Trophoblast cell (in vitro differentiated cells and primary cell): Measurements from ENCODE around the gene OBSCN.

Experiments used
- DNase-seq, 2 donors: peaks; one replicate each; pipeline ENCODE4 v3.0.0-alpha.2; 2016
- H2AFZ ChIP-seq: 2 replicates; pipeline ENCODE4 v1.6.1; 2013; ENCODE audit warnings: low read length, moderate library complexity, mild to moderate bottlenecking; ENCODE audit not compliant: insufficient read depth, poor library complexity
- H2AK5ac ChIP-seq: 2 replicates; pipeline ENCODE4 v1.6.1; 2013; ENCODE audit warnings: mild to moderate bottlenecking, low read length
- H2BK120ac ChIP-seq: 2 replicates; pipeline ENCODE4 v1.6.1; 2013; ENCODE audit warnings: low read length, mild to moderate bottlenecking, moderate library complexity; ENCODE audit not compliant: insufficient read depth, poor library complexity
- H2BK12ac ChIP-seq: 2 replicates; pipeline ENCODE4 v1.6.1; 2013; ENCODE audit warnings: mild to moderate bottlenecking, low read length, moderate library complexity
- H2BK5ac ChIP-seq: 2 replicates; pipeline ENCODE4 v1.6.1; 2013; ENCODE audit warnings: low read length, low read depth, moderate library complexity, mild to moderate bottlenecking; ENCODE audit not compliant: poor library complexity
- H3K14ac ChIP-seq: 2 replicates; pipeline ENCODE4 v1.6.1; 2013; ENCODE audit warnings: mild to moderate bottlenecking, low read length
- H3K18ac ChIP-seq: 2 replicates; pipeline ENCODE4 v1.6.1; 2013; ENCODE audit warnings: mild to moderate bottlenecking, low read length
- H3K23ac ChIP-seq: 2 replicates; pipeline ENCODE4 v1.6.1; 2013; ENCODE audit warnings: low read length
- H3K27ac ChIP-seq: 2 replicates; pipeline ENCODE4 v1.5.1; 2013; ENCODE audit warnings: low read depth, mild to moderate bottlenecking, inconsistent platforms, low read length, moderate library complexity
- H3K27me3 ChIP-seq: 2 replicates; pipeline ENCODE4 v1.6.1; 2013; ENCODE audit warnings: inconsistent platforms, mild to moderate bottlenecking, low read length, moderate library complexity; ENCODE audit not compliant: insufficient read depth
- H3K36me3 ChIP-seq, 2 experiments: 1 replicate in 1 of 2; 2 replicates in 1 of 2; pipeline ENCODE4 v1.6.1; 2013; ENCODE audit warnings: low read length in 2 of 2, mild to moderate bottlenecking in 2 of 2, moderate library complexity in 1 of 2; ENCODE audit not compliant: insufficient read depth in 2 of 2, control insufficient read depth in 1 of 2
- H3K4ac ChIP-seq: 2 replicates; pipeline ENCODE4 v1.6.1; 2013; ENCODE audit warnings: low read depth, mild to moderate bottlenecking, low read length, moderate library complexity
- H3K4me1 ChIP-seq, 2 experiments: 1 replicate in 1 of 2; 2 replicates in 1 of 2; pipeline ENCODE4 v1.6.1; 2013; ENCODE audit warnings: low read length in 2 of 2, mild to moderate bottlenecking in 2 of 2, moderate library complexity in 1 of 2; ENCODE audit not compliant: insufficient read depth in 2 of 2, control insufficient read depth in 1 of 2
- H3K4me2 ChIP-seq: 2 replicates; pipeline ENCODE4 v1.6.1; 2013; ENCODE audit warnings: inconsistent platforms, mild to moderate bottlenecking, low read length, moderate library complexity
- H3K4me3 ChIP-seq: 2 replicates; pipeline ENCODE4 v1.5.1; 2013; ENCODE audit warnings: mild to moderate bottlenecking, low read depth, low read length, inconsistent platforms
- H3K79me1 ChIP-seq: one replicate; pipeline ENCODE4 v1.6.1; 2013; ENCODE audit warnings: low read length
- H3K79me2 ChIP-seq: 2 replicates; pipeline ENCODE4 v1.6.1; 2013; ENCODE audit warnings: low read length, mild to moderate bottlenecking; ENCODE audit not compliant: control insufficient read depth, insufficient read depth, poor library complexity
- H3K9ac ChIP-seq: 2 replicates; pipeline ENCODE4 v1.6.1; 2013; ENCODE audit warnings: mild to moderate bottlenecking, low read length
- H3K9me3 ChIP-seq: 2 replicates; pipeline ENCODE4 v1.6.1; 2013; ENCODE audit warnings: low read depth, mild to moderate bottlenecking, control low read depth, inconsistent platforms, low read length; ENCODE audit not compliant: insufficient read depth
- H4K12ac ChIP-seq: 2 replicates; pipeline ENCODE4 v1.6.1; 2013; ENCODE audit warnings: low read depth, mild to moderate bottlenecking, low read length, moderate library complexity
- H4K8ac ChIP-seq: 2 replicates; pipeline ENCODE4 v1.6.1; 2013; ENCODE audit warnings: low read depth, mild to moderate bottlenecking, low read length, moderate library complexity
- H4K91ac ChIP-seq: one replicate; pipeline ENCODE4 v1.6.1; 2013; ENCODE audit warnings: low read depth, mild to moderate bottlenecking, low read length, moderate library complexity
- WGBS: extraction: QIAGEN DNeasy Blood & Tissue Kit; methylation state at CpG from one replicate; pipeline ENCODE4 v1.1.7; 2013; ENCODE audit warnings: missing lambda C conversion rate; ENCODE audit not compliant: insufficient read length, insufficient coverage; ENCODE audit errors: extremely low coverage; 5-methylcytosine and 5-hydroxymethylcytosine counted together

OBSCN gene

GRCh38 chr1:228208831-228209551 is 1.1 kb downstream of the OBSCN start:
- WGBS, result no CpG with 5 or more reads among the region's 19 CpGs
- no peak overlapping the region for H2BK120ac ChIP-seq

GRCh38 chr1:228209657-228210056 is 1.8 kb downstream of the OBSCN start:
- peaks cover 12% of the 10 kb centered on the region for H3K9me3 ChIP-seq
- H3K9ac ChIP-seq, result no peak overlapping the region
- H2BK12ac ChIP-seq, result no peak overlapping the region
- H2AK5ac ChIP-seq, result no peak overlapping the region
- H4K8ac ChIP-seq, result no peak overlapping the region
- H3K4ac ChIP-seq, result no peak overlapping the region
- H3K27me3 ChIP-seq, result peaks cover 10% of the 10 kb centered on the region
- no peak overlapping the region for H3K14ac ChIP-seq
- peaks cover 6% of the 10 kb centered on the region for H3K79me1 ChIP-seq
- no peak overlapping the region for H3K4me2 ChIP-seq
- no peak overlapping the region for H4K91ac ChIP-seq
- peaks cover 6 to 12% of the 10 kb centered on the region in 2 experiments for H3K4me1 ChIP-seq
- no peak overlapping the region for H3K18ac ChIP-seq
- DNase-seq, result no peak
- no peak overlapping the region for H2BK5ac ChIP-seq
- no peak overlapping the region for H3K27ac ChIP-seq
- no peak overlapping the region for H4K12ac ChIP-seq
- H3K79me2 ChIP-seq, result no peaks in the 10 kb centered on the region
- WGBS, result no CpG with 5 or more reads among the region's 3 CpGs
- no peak overlapping the region for H3K23ac ChIP-seq
- H3K4me3 ChIP-seq, result no peak overlapping the region
- no peak overlapping the region for H2AFZ ChIP-seq
- no peak overlapping the region for H2BK120ac ChIP-seq
- H3K36me3 ChIP-seq, result no peaks in the 10 kb centered on the region

More at GRCh38 chr1:228208831-228209551, 1.1 kb downstream of the OBSCN start:
- H3K4me1 ChIP-seq, result peaks cover 4 to 7% of the 10 kb centered on the region in 2 experiments
- peaks cover 5% of the 10 kb centered on the region for H3K79me1 ChIP-seq
- no peak overlapping the region for H3K23ac ChIP-seq
- H2AK5ac ChIP-seq, result no peak overlapping the region
- no peak overlapping the region for H2BK5ac ChIP-seq
- H4K8ac ChIP-seq, result no peak overlapping the region
- H3K79me2 ChIP-seq, result no peaks in the 10 kb centered on the region
- no peak overlapping the region for H2BK12ac ChIP-seq
- H3K9me3 ChIP-seq, result peaks cover 12% of the 10 kb centered on the region
- no peak overlapping the region for H3K4me2 ChIP-seq
- no peak overlapping the region for H2AFZ ChIP-seq
- H3K4ac ChIP-seq, result no peak overlapping the region
- no peak overlapping the region for H3K14ac ChIP-seq
- H4K12ac ChIP-seq, result no peak overlapping the region
- H3K18ac ChIP-seq, result no peak overlapping the region
- H3K4me3 ChIP-seq, result no peak overlapping the region
- H3K27me3 ChIP-seq, result peaks cover 10% of the 10 kb centered on the region
- H4K91ac ChIP-seq, result no peak overlapping the region
- no peaks in the 10 kb centered on the region for H3K36me3 ChIP-seq
- DNase-seq, result no peak
- H3K27ac ChIP-seq, result no peak overlapping the region
- H3K9ac ChIP-seq, result no peak overlapping the region

GRCh38 chr1:228210076-228210651 is 2.3 kb downstream of the OBSCN start:
- Histone ChIP-seq H3K9ac (no peak overlapping the region), H2AK5ac (no peak overlapping the region), H3K4ac (no peak overlapping the region), H4K91ac (no peak overlapping the region), H3K79me2 (no peaks in the 10 kb centered on the region), H2AFZ (no peak overlapping the region), H3K79me1 (peaks cover 6% of the 10 kb centered on the region), H3K18ac (no peak overlapping the region), H2BK12ac (no peak overlapping the region), H3K23ac (no peak overlapping the region), H3K14ac (no peak overlapping the region), H4K12ac (no peak overlapping the region), H3K4me2 (no peak overlapping the region), H2BK5ac (no peak overlapping the region), H3K9me3 (peaks cover 12% of the 10 kb centered on the region), H3K4me1 (peaks cover 6 to 12% of the 10 kb centered on the region in 2 experiments), H3K27me3 (peaks cover 10% of the 10 kb centered on the region), H3K27ac (no peak overlapping the region), H2BK120ac (no peak overlapping the region), H3K4me3 (no peak overlapping the region), H4K8ac (no peak overlapping the region), H3K36me3 (no peaks in the 10 kb centered on the region)
- WGBS, result no CpG with 5 or more reads among the region's 11 CpGs
- peak in 1 of 2 donors; percentile 14 for DNase-seq

- Histone ChIP-seq H3K27ac (no peak overlapping the region), H3K23ac (no peak overlapping the region), H2BK5ac (no peak overlapping the region), H2BK12ac (no peak overlapping the region), H4K8ac (no peak overlapping the region), H2AK5ac (no peak overlapping the region), H3K18ac (no peak overlapping the region), H4K12ac (no peak overlapping the region), H3K4ac (no peak overlapping the region), H3K14ac (no peak overlapping the region), H3K27me3 (peaks cover 10% of the 10 kb centered on the region), H3K4me1 (peaks cover 6 to 12% of the 10 kb centered on the region in 2 experiments), H3K9ac (no peak overlapping the region), H3K79me2 (no peaks in the 10 kb centered on the region), H3K4me2 (no peak overlapping the region), H2BK120ac (no peak overlapping the region), H3K9me3 (peaks cover 12% of the 10 kb centered on the region), H3K4me3 (no peak overlapping the region), H3K79me1 (peaks cover 6% of the 10 kb centered on the region), H3K36me3 (peaks cover 0 to 5% of the 10 kb centered on the region in 2 experiments), H2AFZ (no peak overlapping the region), H4K91ac (no peak overlapping the region)
- DNase-seq, result no peak
- no CpG with 5 or more reads among the region's 16 CpGs for WGBS
These were observed 3.1 kb downstream of the OBSCN start for GRCh38 chr1:228210712-228211530.
